Kidney glomerular epithelial cell (primary cell): ENCODE results near the gene CNIH3.
A peak's percentile ranks its signal among the peaks of the same experiment; 100 is the strongest.

Experiments
- DNase-seq: peaks from one replicate; lab custom pipeline; 2025; lab: John Stamatoyannopoulos, UW

The CNIH3 gene

GRCh38 chr1:224616756-224617409, 766 bp downstream of the CNIH3 start:
- no peak for DNase-seq

GRCh38 chr1:224617410-224618355, 1.6 kb downstream of the CNIH3 start:
- DNase-seq = no peak

- no peak for DNase-seq
Measured at GRCh38 chr1:224619209-224619608, 3.1 kb downstream of the CNIH3 start.

GRCh38 chr1:224620105-224620504, 4.0 kb downstream of the CNIH3 start:
- DNase-seq = no peak

GRCh38 chr1:224621813-224622682, 5.9 kb downstream of the CNIH3 start:
- DNase-seq = no peak

- DNase-seq = no peak
Measured at GRCh38 chr1:224622831-224623230, 6.7 kb downstream of the CNIH3 start.

GRCh38 chr1:224623310-224623714, 7.2 kb downstream of the CNIH3 start:
- DNase-seq = peak; percentile 57

GRCh38 chr1:224623743-224624333, 7.7 kb downstream of the CNIH3 start:
- peak; percentile 90 for DNase-seq

GRCh38 chr1:224624432-224624831, 8.3 kb downstream of the CNIH3 start:
- no peak for DNase-seq

GRCh38 chr1:224626042-224626441, 9.9 kb downstream of the CNIH3 start:
- DNase-seq = peak; percentile 24

GRCh38 chr1:224629965-224630364, 13.8 kb downstream of the CNIH3 start:
- DNase-seq = no peak

- DNase-seq = no peak
Measured at GRCh38 chr1:224631462-224632115, 15.5 kb downstream of the CNIH3 start.

- peak; percentile 52 for DNase-seq
Measured at GRCh38 chr1:224632381-224632871, 16.3 kb downstream of the CNIH3 start.

- DNase-seq = peak; percentile 54
Measured at GRCh38 chr1:224632921-224633321, 16.8 kb downstream of the CNIH3 start.

- peak; percentile 18 for DNase-seq
Measured at GRCh38 chr1:224635356-224635755, 19.2 kb downstream of the CNIH3 start.

GRCh38 chr1:224637515-224637914, 21.4 kb downstream of the CNIH3 start:
- no peak for DNase-seq

- no peak for DNase-seq
Measured at GRCh38 chr1:224637936-224638335, 21.8 kb downstream of the CNIH3 start.

GRCh38 chr1:224639426-224639975, 23.4 kb downstream of the CNIH3 start:
- DNase-seq = no peak

GRCh38 chr1:224640018-224640417, 23.9 kb downstream of the CNIH3 start:
- DNase-seq = no peak

GRCh38 chr1:224640587-224640986, 24.5 kb downstream of the CNIH3 start:
- DNase-seq = no peak

GRCh38 chr1:224641030-224641429, 24.9 kb downstream of the CNIH3 start:
- no peak for DNase-seq
